OCI-LY7 (cell line): ENCODE results near the gene STAB1. TPM values are rescaled to one million over a fixed set of nuclear protein-coding genes. Genes with fewer than 3 reads are reported as not detected.

Experiments
- BruUV-seq: library from RNA; stranded (reverse); fragments of 400-500 nt; replicated peaks from 2 replicates; lab custom pipeline; 2021; lab: Mats Ljungman, UMichigan
- CTCF ChIA-PET: fragments of 300-600 bp; sonication (Branson Sonifier 250); formaldehyde crosslinking; loops from one replicate; lab custom pipeline; 2022; ENCODE audit warnings: antibody characterized with exemption; ENCODE audit not compliant: unreplicated experiment; lab: Charles Lee
- POLR2A ChIA-PET: fragments of 300-600 bp; sonication (Branson Sonifier 250); formaldehyde crosslinking; loops from one replicate; lab custom pipeline; 2022; ENCODE audit warnings: antibody characterized with exemption; lab: Charles Lee
- DNase-seq: peaks from one replicate; pipeline ENCODE4 v3.0.0-alpha.2; 2015; ENCODE audit warnings: low spot score
- H2AFZ ChIP-seq: fragments of 200-600 bp; sonication (generic), shearing (Covaris generic); 2 replicates; pipeline ENCODE4 v1.6.1; 2014; ENCODE audit warnings: mild to moderate bottlenecking, antibody characterized with exemption, low read length, moderate library complexity
- H3K27ac ChIP-seq: fragments of 200-600 bp; sonication (generic); 2 replicates; pipeline ENCODE4 v1.5.1; 2014; ENCODE audit warnings: mixed run types, low read depth, mild to moderate bottlenecking, moderate library complexity, low read length, inconsistent platforms; ENCODE audit not compliant: poor library complexity, severe bottlenecking
- H3K36me3 ChIP-seq: fragments of 200-600 bp; sonication (generic); 2 replicates; pipeline ENCODE4 v1.6.1; 2014; ENCODE audit warnings: mild to moderate bottlenecking, antibody characterized with exemption, low read length, moderate library complexity, mixed read lengths; ENCODE audit not compliant: insufficient read depth
- H3K4me1 ChIP-seq: fragments of 200-600 bp; sonication (generic); 2 replicates; pipeline ENCODE4 v1.5.1; 2014; ENCODE audit warnings: mild to moderate bottlenecking, low read length; ENCODE audit not compliant: insufficient read depth, poor library complexity, severe bottlenecking
- H3K4me2 ChIP-seq: fragments of 200-600 bp; sonication (generic); 2 replicates; pipeline ENCODE4 v1.6.1; 2014; ENCODE audit warnings: mild to moderate bottlenecking, low read length
- H3K4me3 ChIP-seq: fragments of 200-600 bp; sonication (generic); 2 replicates; pipeline ENCODE4 v1.5.1; 2014; ENCODE audit warnings: mild to moderate bottlenecking, low read depth, low read length; ENCODE audit not compliant: poor library complexity, severe bottlenecking
- H3K79me2 ChIP-seq: fragments of 200-600 bp; sonication (generic); 2 replicates; pipeline ENCODE4 v1.6.1; 2016; ENCODE audit warnings: low read depth, mild to moderate bottlenecking, low read length, moderate library complexity, mixed read lengths; ENCODE audit not compliant: insufficient read depth
- H3K9me2 ChIP-seq: fragments of 200-600 bp; sonication (generic); 2 replicates; pipeline ENCODE4 v1.6.1; 2016; ENCODE audit warnings: mild to moderate bottlenecking, low read length, mixed read lengths; ENCODE audit not compliant: insufficient read depth
- H3K9me3 ChIP-seq: fragments of 200-600 bp; sonication (generic); 2 replicates; pipeline ENCODE4 v1.6.1; 2014; ENCODE audit warnings: mild to moderate bottlenecking, mixed run types, low read length, mixed read lengths
- H4K20me1 ChIP-seq: fragments of 200-600 bp; sonication (generic); 2 replicates; pipeline ENCODE4 v1.6.1; 2014; ENCODE audit warnings: mild to moderate bottlenecking, antibody characterized with exemption, low read length, moderate library complexity, mixed read lengths; ENCODE audit not compliant: insufficient read depth
- CTCF ChIP-seq: fragments of 200-600 bp; sonication (generic); conservative IDR thresholded peaks from 2 replicates; pipeline ENCODE4 v1.5.1; 2014; ENCODE audit warnings: mild to moderate bottlenecking, antibody characterized with exemption, low read length, moderate library complexity, mixed read lengths
- EZH2phosphoT487 ChIP-seq: fragments of 200-600 bp; sonication (generic); IDR thresholded peaks from 2 replicates; pipeline ENCODE4 v1.6.1; 2018; ENCODE audit warnings: low read depth, borderline replicate concordance, mild to moderate bottlenecking, mixed run types, antibody characterized with exemption, low read length, moderate library complexity, mixed read lengths
- intact Hi-C: fragments of 100-400 bp; cut with micrococcal nuclease; formaldehyde crosslinking; loops from one replicate; pipeline ENCODE4 v1.10.0; 2022; ENCODE audit not compliant: unreplicated experiment
- total RNA-seq, 2 experiments: library from RNA; depleted of rRNA in 1 of 2; stranded (reverse); fragments of >200 nt in 1 of 2; shearing (Covaris generic) in 1 of 2; gene quantifications; 2 replicates each; pipeline ENCODE4 v1.2.3, GENCODE V29; 2014 to 2022

The STAB1 gene
- total RNA-seq, 2 experiments from 2014 or later = not detected

DNA sequence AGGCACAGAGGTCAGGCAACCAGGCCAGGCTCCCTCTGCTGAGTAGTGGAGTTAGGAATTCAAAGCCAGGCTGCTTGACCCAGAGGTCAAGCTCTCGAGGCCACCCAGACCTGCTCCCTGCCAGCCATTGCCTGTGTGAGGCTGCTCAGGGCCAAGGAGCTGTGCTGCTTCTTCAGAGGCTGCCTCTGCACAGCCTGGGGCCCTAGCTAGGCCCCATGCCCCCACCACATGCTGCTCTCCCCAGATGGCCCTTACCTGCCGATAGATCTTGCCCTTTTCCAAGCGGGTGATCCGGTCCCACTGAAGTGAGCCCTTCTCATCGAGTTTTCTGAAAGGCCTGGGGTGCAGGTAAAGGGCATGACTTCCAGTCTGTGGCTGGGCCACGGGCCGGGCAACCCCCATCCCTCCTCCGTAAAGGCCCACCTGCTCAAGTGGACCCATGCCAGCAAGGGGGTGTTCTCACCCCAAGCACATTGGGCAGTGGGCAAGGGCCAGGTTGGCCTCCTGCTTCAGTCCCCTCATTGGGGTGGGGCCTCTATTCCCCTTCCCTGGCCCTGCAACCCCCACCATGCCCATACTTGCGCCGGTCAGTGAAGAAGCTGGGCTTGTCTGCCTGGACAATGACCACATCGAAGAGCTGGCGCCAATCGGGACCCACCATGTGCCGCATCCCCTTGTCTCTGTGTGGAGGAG is 32.0 kb downstream of the STAB1 start:
- 0 out of 2 replicates have a peak, but pooled peaks cover 5% of the 10 kb centered on the region for H4K20me1 ChIP-seq
- H3K4me3 ChIP-seq = no peak overlapping the region
- H3K36me3 ChIP-seq = peaks cover 34% of the 10 kb centered on the region
- H3K4me1 ChIP-seq = peaks cover 8% of the 10 kb centered on the region
- BruUV-seq = no TSS peak
- ChIA-PET POLR2A (interaction anchor here (0.6 to 1.9 kb wide), 2 partner anchors 9 to 608 kb away, joined by 3 to 6 read pairs; partner anchors contain the start of gene UQCC5), CTCF (no interaction called here)
- no peak for DNase-seq
- no peaks in the 10 kb centered on the region for H3K9me2 ChIP-seq
- no peak overlapping the region for H2AFZ ChIP-seq
- peaks cover 4% of the 10 kb centered on the region; the same call in 1 of the 2 replicates for H3K79me2 ChIP-seq
- H3K27ac ChIP-seq = no peak overlapping the region
- intact Hi-C loops = no loop called here
- no peak overlapping the region for H3K4me2 ChIP-seq
- no peaks in the 10 kb centered on the region for H3K9me3 ChIP-seq
- TF ChIP-seq EZH2phosphoT487 (no peak), CTCF (no peak)

DNA sequence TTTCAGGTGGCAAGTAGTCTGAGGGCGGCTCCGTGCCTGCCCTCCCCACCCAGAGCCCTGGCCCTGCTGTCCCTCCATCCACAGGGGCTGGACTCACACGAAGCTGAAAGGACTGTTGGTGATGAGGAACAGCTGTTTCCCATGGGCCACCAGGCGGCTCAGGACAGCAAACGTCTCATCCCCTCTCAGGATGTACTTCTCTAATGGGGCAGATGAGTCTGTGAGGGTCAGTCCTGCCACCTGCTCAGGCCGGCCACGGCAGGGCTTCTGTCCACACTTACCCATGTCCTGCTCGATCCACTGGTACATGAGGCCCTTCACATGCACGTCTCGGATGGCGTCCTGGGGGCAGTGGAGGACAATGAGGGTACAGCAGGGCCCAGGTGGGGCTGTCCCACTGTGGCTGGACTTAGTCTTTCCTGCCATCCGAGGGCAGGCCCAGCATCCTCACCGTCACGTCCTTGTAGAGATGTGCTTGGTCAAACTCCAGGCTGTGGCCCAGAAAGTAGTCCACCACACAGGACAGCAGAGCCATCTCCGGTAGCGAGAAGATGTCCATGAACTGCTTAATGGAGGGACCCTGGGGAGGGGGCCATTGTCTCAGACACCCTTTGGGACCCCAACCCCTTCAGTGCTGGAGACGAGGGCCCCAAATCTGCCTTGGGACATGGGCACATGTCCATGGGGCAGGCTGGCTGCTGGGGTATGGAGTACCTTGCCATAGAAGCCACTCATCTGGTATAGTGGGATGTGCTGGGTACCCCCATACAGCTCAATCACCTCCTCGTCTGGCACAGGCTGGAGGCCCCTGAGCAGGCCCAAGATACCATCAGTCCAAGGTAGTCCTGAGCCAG is 32.8 kb downstream of the STAB1 start:
- H3K9me2 ChIP-seq = no peaks in the 10 kb centered on the region
- H3K4me3 ChIP-seq = no peak overlapping the region
- no TSS peak for BruUV-seq
- intact Hi-C loops = no loop called here
- TF ChIP-seq EZH2phosphoT487 (no peak), CTCF (no peak)
- 0 out of 2 replicates have a peak, but pooled peaks cover 6% of the 10 kb centered on the region for H4K20me1 ChIP-seq
- no peaks in the 10 kb centered on the region for H3K9me3 ChIP-seq
- peaks cover 14% of the 10 kb centered on the region for H3K4me1 ChIP-seq
- no peak overlapping the region for H2AFZ ChIP-seq
- no peak for DNase-seq
- ChIA-PET POLR2A (interaction anchor here (0.6 to 1.9 kb wide), 2 partner anchors 8 to 25 kb away, joined by 4 to 6 read pairs; partner anchors contain the start of gene UQCC5), CTCF (no interaction called here)
- H3K79me2 ChIP-seq = peaks cover 12% of the 10 kb centered on the region; the same call in 1 of the 2 replicates
- H3K27ac ChIP-seq = no peak overlapping the region
- peaks cover 34% of the 10 kb centered on the region for H3K36me3 ChIP-seq
- no peak overlapping the region for H3K4me2 ChIP-seq
